BE2C (cell line): Measurements from ENCODE around the gene CCDC137.

Experiments
- DNase-seq: peaks from one replicate; pipeline ENCODE4 v3.0.0-alpha.2; 2020
- H3K27me3 ChIP-seq: fragments of 250-450 bp; sonication (Bioruptor Pico); 2 replicates; pipeline ENCODE4 v1.5.1; 2020; ENCODE audit warnings: mild to moderate bottlenecking
- H3K36me3 ChIP-seq: fragments of 250-450 bp; sonication (Bioruptor Pico); 2 replicates; pipeline ENCODE4 v1.5.1; 2020; ENCODE audit warnings: mild to moderate bottlenecking
- H3K4me1 ChIP-seq: fragments of 250-450 bp; sonication (Bioruptor Pico); 2 replicates; pipeline ENCODE4 v1.5.1; 2020
- H3K4me3 ChIP-seq: 2 replicates; pipeline ENCODE4 v1.5.1; 2011; ENCODE audit warnings: low read depth, low read length
- H3K9me3 ChIP-seq: fragments of 250-450 bp; sonication (Bioruptor Pico); 2 replicates; pipeline ENCODE4 v1.5.1; 2020
- CTCF ChIP-seq: IDR thresholded peaks from 2 replicates; pipeline ENCODE4 v1.5.1; 2012; ENCODE audit warnings: mild to moderate bottlenecking, low read depth, low read length

Gene CCDC137

GRCh38 chr17:81664051-81664470, 2.5 kb upstream of the CCDC137 start:
- Histone ChIP-seq H3K27me3 (no peaks in the 10 kb centered on the region), H3K9me3 (no peaks in the 10 kb centered on the region), H3K36me3 (peaks cover 18% of the 10 kb centered on the region), H3K4me1 (no peaks in the 10 kb centered on the region), H3K4me3 (no peak overlapping the region)
- DNase-seq: no peak
- no peak for TF ChIP-seq CTCF

DNA sequence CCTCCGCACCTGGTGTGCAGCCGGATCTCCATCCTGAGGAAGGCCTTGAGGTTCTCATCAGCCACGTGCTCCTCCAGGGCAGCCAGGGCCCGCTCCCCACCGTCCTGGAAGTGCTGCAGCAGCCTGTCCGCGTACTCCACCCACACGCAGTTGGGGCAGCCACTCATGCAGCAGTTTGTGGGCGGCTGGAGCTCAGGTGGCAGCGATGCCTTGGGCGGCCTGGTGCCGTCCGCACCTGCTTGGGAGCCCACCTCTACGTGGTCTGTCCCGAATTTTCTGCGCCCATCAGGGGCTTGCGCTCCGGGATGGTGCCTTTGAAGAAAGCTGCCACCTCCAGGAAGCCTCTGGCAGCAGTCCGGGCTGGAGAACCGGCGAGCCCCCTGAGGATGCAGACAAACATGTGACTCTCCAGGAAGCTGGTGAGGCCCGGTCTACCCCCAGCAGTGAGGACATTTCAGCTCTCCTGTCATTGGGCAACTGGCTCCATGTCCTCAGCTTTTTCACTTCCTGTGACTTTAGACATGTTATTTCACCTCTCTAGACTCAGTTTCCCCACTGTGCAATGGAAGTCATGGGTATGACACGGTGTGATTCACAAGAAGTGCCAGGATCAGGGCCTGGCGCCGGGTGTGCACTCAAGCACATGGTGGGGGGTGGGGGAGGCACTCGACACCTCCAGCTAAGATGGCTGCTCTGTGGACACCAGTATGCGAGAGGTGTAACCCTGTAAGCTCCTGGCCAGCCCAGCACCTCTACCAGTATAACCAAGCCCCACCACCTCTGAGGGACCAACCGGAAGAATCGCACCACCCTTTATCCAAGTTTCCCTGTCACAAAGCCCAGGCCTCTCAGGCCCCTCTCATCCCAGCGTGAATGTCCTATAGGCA, 1.1 kb upstream of the CCDC137 start:
- no peak for DNase-seq
- Histone ChIP-seq H3K4me3 (peak overlapping the region; percentile 78), H3K27me3 (no peaks in the 10 kb centered on the region), H3K4me1 (no peaks in the 10 kb centered on the region), H3K9me3 (no peaks in the 10 kb centered on the region), H3K36me3 (peaks cover 31% of the 10 kb centered on the region)
- TF ChIP-seq CTCF: no peak

DNA sequence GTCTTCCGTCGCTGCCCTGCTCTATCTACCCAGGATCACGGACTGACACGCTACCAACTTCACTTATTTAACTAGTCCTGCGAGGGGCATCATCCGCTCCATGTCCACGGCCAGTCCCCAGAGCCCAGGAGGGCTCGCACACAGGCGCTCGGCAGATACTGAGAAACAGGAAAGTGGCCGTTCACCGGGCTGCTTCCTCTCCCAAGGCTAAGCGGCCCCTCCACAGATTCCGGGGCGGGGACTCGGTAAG, 520 bp upstream of the CCDC137 start:
- peak overlapping the region; percentile 78 for H3K4me3 ChIP-seq
- H3K36me3 ChIP-seq: peaks cover 34% of the 10 kb centered on the region
- DNase-seq: no peak

DNA sequence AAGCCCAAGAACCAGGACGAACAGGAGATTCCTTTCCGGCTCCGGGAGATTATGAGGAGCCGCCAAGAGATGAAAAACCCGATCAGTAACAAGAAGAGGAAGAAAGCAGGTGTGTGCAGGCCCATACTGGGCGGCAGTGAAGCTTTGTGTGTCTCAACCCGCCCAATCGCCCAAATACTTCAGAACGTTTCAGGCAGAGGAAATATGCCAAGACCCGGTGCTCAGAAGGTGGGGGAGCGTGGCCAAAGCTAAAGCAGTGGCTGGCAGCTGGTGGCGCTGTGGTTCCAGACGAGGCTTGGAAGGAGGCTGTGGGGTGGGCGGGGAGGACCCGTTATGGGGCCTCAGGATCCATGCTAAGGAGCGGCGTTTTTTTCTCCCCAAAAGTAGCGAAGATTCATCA, 1.2 kb downstream of the CCDC137 start:
- Histone ChIP-seq H3K27me3 (no peaks in the 10 kb centered on the region), H3K4me3 (peak overlapping the region; percentile 78; the same call in 1 of the 2 replicates), H3K9me3 (no peaks in the 10 kb centered on the region), H3K36me3 (peaks cover 50% of the 10 kb centered on the region), H3K4me1 (no peaks in the 10 kb centered on the region)
- no peak for TF ChIP-seq CTCF
- no peak for DNase-seq

More for the DNA sequence above, 520 bp upstream of the CCDC137 start:
- H3K9me3 ChIP-seq: no peaks in the 10 kb centered on the region
- TF ChIP-seq CTCF: no peak
- no peaks in the 10 kb centered on the region for H3K4me1 ChIP-seq
- no peaks in the 10 kb centered on the region for H3K27me3 ChIP-seq

GRCh38 chr17:81672504-81672903, 6.0 kb downstream of the CCDC137 start:
- Histone ChIP-seq H3K27me3 (no peaks in the 10 kb centered on the region), H3K36me3 (peaks cover 43% of the 10 kb centered on the region), H3K9me3 (no peaks in the 10 kb centered on the region), H3K4me1 (no peaks in the 10 kb centered on the region), H3K4me3 (no peak overlapping the region)
- TF ChIP-seq CTCF: no peak
- no peak for DNase-seq

- Histone ChIP-seq H3K36me3 (peaks cover 41% of the 10 kb centered on the region), H3K9me3 (no peaks in the 10 kb centered on the region), H3K27me3 (no peaks in the 10 kb centered on the region), H3K4me3 (no peak overlapping the region), H3K4me1 (no peaks in the 10 kb centered on the region)
- no peak for DNase-seq
- TF ChIP-seq CTCF: no peak
Measured at GRCh38 chr17:81672954-81673353, 6.4 kb downstream of the CCDC137 start.
